WERI-Rb-1 (cell line): ENCODE data around the gene HSPA6.
"Not testable (repeated sequence)": the region's sequence is repeated elsewhere in the genome, so short reads cannot be mapped to it uniquely, and the experiment has no call there.

Source experiments
- DNase-seq: peaks from one replicate; pipeline ENCODE4 v3.0.0-alpha.2; 2020
- H3K27ac ChIP-seq: fragments of 250-450 bp; sonication (Bioruptor Pico); 2 replicates; pipeline ENCODE4 v1.5.1; 2020; ENCODE audit warnings: mild to moderate bottlenecking, moderate library complexity
- H3K27me3 ChIP-seq: fragments of 250-450 bp; sonication (Bioruptor Pico); 2 replicates; pipeline ENCODE4 v1.5.1; 2021; ENCODE audit warnings: mild to moderate bottlenecking, low read depth, moderate library complexity; ENCODE audit not compliant: insufficient read depth, severe bottlenecking
- H3K36me3 ChIP-seq: fragments of 250-450 bp; sonication (Bioruptor Pico); 2 replicates; pipeline ENCODE4 v1.5.1; 2020; ENCODE audit warnings: mild to moderate bottlenecking, moderate library complexity
- H3K4me3 ChIP-seq: 2 replicates; pipeline ENCODE4 v1.5.1; 2011; ENCODE audit warnings: low read depth, mild to moderate bottlenecking, control low read depth, low read length
- H3K9me3 ChIP-seq: fragments of 250-450 bp; sonication (Bioruptor Pico); 2 replicates; pipeline ENCODE4 v1.5.1; 2021; ENCODE audit warnings: mild to moderate bottlenecking, moderate library complexity; ENCODE audit not compliant: severe bottlenecking
- CTCF ChIP-seq: IDR thresholded peaks from 2 replicates; pipeline ENCODE4 v1.5.1; 2011; ENCODE audit warnings: low read depth, mild to moderate bottlenecking, control low read depth, inconsistent platforms, low read length

Gene HSPA6

GRCh38 chr1:161523817-161524741 is at the start of gene HSPA6:
Gene HSPA6, plus strand, starts transcription at chr1:161524540. Its CDS starts 119 bp downstream, at chr1:161524659.
- not testable (repeated sequence) for H3K36me3 ChIP-seq, H3K27ac ChIP-seq
- peak; percentile 74 for DNase-seq
- Histone ChIP-seq H3K9me3 (peaks cover 21% of the 10 kb centered on the region), H3K4me3 (peak within 1 kb of the TSS; percentile 85), H3K27me3 (peaks cover 50% of the 10 kb centered on the region)

- H3K27me3 ChIP-seq: peaks cover 93% of the 10 kb centered on the region
- H3K27ac ChIP-seq, H3K36me3 ChIP-seq, DNase-seq, H3K4me3 ChIP-seq: not testable (repeated sequence)
- H3K9me3 ChIP-seq: peaks cover 28% of the 10 kb centered on the region
Observed at GRCh38 chr1:161477711-161478110, 46.6 kb upstream of the HSPA6 start.

GRCh38 chr1:161478985-161479384 is 45.4 kb upstream of the HSPA6 start:
- Histone ChIP-seq H3K4me3 (no peak overlapping the region), H3K27me3 (peaks cover 93% of the 10 kb centered on the region), H3K36me3 (no peaks in the 10 kb centered on the region), H3K9me3 (peaks cover 24% of the 10 kb centered on the region), H3K27ac (no peak overlapping the region)
- TF ChIP-seq CTCF: no peak
- DNase-seq: no peak

GRCh38 chr1:161480381-161481035 is 43.8 kb upstream of the HSPA6 start:
- DNase-seq: no peak
- H3K4me3 ChIP-seq: no peak overlapping the region
- no peak overlapping the region for H3K27ac ChIP-seq
- H3K27me3 ChIP-seq: peaks cover 95% of the 10 kb centered on the region
- peaks cover 21% of the 10 kb centered on the region for H3K9me3 ChIP-seq
- H3K36me3 ChIP-seq: no peaks in the 10 kb centered on the region
- no peak for TF ChIP-seq CTCF

- H3K27ac ChIP-seq: no peak overlapping the region
- peaks cover 18% of the 10 kb centered on the region for H3K9me3 ChIP-seq
- H3K36me3 ChIP-seq: no peaks in the 10 kb centered on the region
- DNase-seq: no peak
- H3K27me3 ChIP-seq: peaks cover 99% of the 10 kb centered on the region
- no peak overlapping the region for H3K4me3 ChIP-seq
- no peak for TF ChIP-seq CTCF
Observed at GRCh38 chr1:161481624-161482392, 42.5 kb upstream of the HSPA6 start.

- no peak for TF ChIP-seq CTCF
- Histone ChIP-seq H3K27me3 (peaks cover 100% of the 10 kb centered on the region), H3K27ac (no peak overlapping the region), H3K4me3 (no peak overlapping the region), H3K36me3 (no peaks in the 10 kb centered on the region), H3K9me3 (peaks cover 18% of the 10 kb centered on the region)
- no peak for DNase-seq
Observed at GRCh38 chr1:161482610-161483009, 41.7 kb upstream of the HSPA6 start.
